Kidney (tissue), 14 donors: ENCODE results near the gene DEFB124. TPM values are rescaled to one million over a fixed set of nuclear protein-coding genes. Genes with fewer than 3 reads are reported as not detected.
"Not testable (repeated sequence)": the region's sequence is repeated elsewhere in the genome, so short reads cannot be mapped to it uniquely, and the experiment has no call there.

Source experiments
- DNase-seq, 5 donors: peaks; one replicate each; pipeline ENCODE4 v3.0.0-alpha.2; 2013 to 2020
- FAIRE-seq: peaks from 2 replicates; lab custom pipeline; 2012; peaks lifted over from hg19 to GRCh38; lab: Jason Lieb, UNC
- H3K27ac ChIP-seq, 2 donors: one replicate each; pipeline ENCODE4 v1.7.0; 2013; ENCODE audit warnings: low read depth in 2 of 2, low read length in 2 of 2, inconsistent platforms in 1 of 2
- H3K27me3 ChIP-seq: one replicate; pipeline ENCODE4 v1.7.1; 2013; ENCODE audit warnings: low read length, inconsistent platforms; ENCODE audit not compliant: control insufficient read depth, insufficient read depth
- H3K36me3 ChIP-seq, 3 donors: one replicate each; pipeline versions ENCODE4 v1.7.0 to v1.7.1; 2013; ENCODE audit warnings: low read length in 3 of 3, control low read depth in 1 of 3, inconsistent platforms in 1 of 3; ENCODE audit not compliant: insufficient read depth in 3 of 3, control insufficient read depth in 2 of 3
- H3K4me1 ChIP-seq, 3 donors: one replicate each; pipeline versions ENCODE4 v1.7.0 to v1.7.1; 2013; ENCODE audit warnings: low read length in 3 of 3, inconsistent platforms in 1 of 3, low read depth in 1 of 3; ENCODE audit not compliant: control insufficient read depth in 2 of 3, insufficient read depth in 2 of 3
- H3K4me3 ChIP-seq, 3 donors: one replicate each; pipeline versions ENCODE4 v1.7.0 to v1.8.1; 2013; ENCODE audit warnings: low read length in 3 of 3, control low read depth in 1 of 3, inconsistent platforms in 1 of 3
- H3K9ac ChIP-seq, 3 donors: one replicate each; pipeline versions ENCODE4 v1.7.0 to v1.7.1; 2013; ENCODE audit warnings: low read length in 3 of 3, control low read depth in 1 of 3, inconsistent platforms in 1 of 3
- H3K9me3 ChIP-seq, 3 donors: one replicate each; pipeline versions ENCODE4 v1.7.0 to v1.7.1; 2013; ENCODE audit warnings: low read length in 3 of 3, control low read depth in 1 of 3, inconsistent platforms in 1 of 3; ENCODE audit not compliant: control insufficient read depth in 2 of 3, insufficient read depth in 1 of 3
- CTCF ChIP-seq: IDR thresholded peaks from 3 replicates; pipeline ENCODE4 v1.5.1; 2012; ENCODE audit warnings: mild to moderate bottlenecking, moderate library complexity, borderline replicate concordance; ENCODE audit not compliant: insufficient read depth; ENCODE audit errors: extremely low read depth
- intact Hi-C: fragments of 100-400 bp; cut with DNase I; formaldehyde crosslinking; loops from one replicate; pipeline ENCODE4 v1.11.1; 2022
- polyA plus RNA-seq: library from polyadenylated mRNA; stranded (reverse); fragments of 350-450 nt; fragmentation: Illumina TruSeq; extraction: RNeasy Lipid Tissue Mini Kit (QIAGEN cat#74804); gene quantifications from one replicate; pipeline ENCODE4 v1.2.3, GENCODE V29; 2014; ENCODE audit warnings: low read depth, low replicate concordance; ENCODE audit not compliant: insufficient read depth
- total RNA-seq: library from RNA; stranded (reverse); fragmentation: NEBNext Ultra II Directional; extraction: Animal tissue kit (Norgen Biotek cat#: 25700); gene quantifications from one replicate; pipeline ENCODE4 v1.2.1, GENCODE V29; 2021
- donor health status: control.
- donor health status: control.
- donor health status: control.
- donor health status: control.
- donor health status: control.
- donor health status: DM: yes; HTN: yes; CAD: no.
- donor health status: Normal renal cell carcinoma (clear cell type).

Gene DEFB124
- total and polyA plus RNA-seq, 2 donors from 2014 or later: 2.5 TPM; not detected in 1

GRCh38 chr20:31505903-31506302 is 31.0 kb upstream of the DEFB124 start:
- H3K9ac ChIP-seq: no peak overlapping the region
- no peaks in the 10 kb centered on the region for H3K36me3 ChIP-seq
- no peak for TF ChIP-seq CTCF
- H3K27me3 ChIP-seq: no peaks in the 10 kb centered on the region
- H3K4me3 ChIP-seq: no peak overlapping the region
- intact Hi-C loops: no loop called here
- no peak for FAIRE-seq
- H3K4me1 ChIP-seq: no peaks in the 10 kb centered on the region
- no peaks in the 10 kb centered on the region for H3K9me3 ChIP-seq
- H3K27ac ChIP-seq: no peak overlapping the region
- DNase-seq: no peak

- not testable (repeated sequence) for H3K4me3 ChIP-seq, H3K27me3 ChIP-seq, FAIRE-seq, H3K9me3 ChIP-seq, H3K9ac ChIP-seq, H3K4me1 ChIP-seq, H3K36me3 ChIP-seq, H3K27ac ChIP-seq
- DNase-seq: peak; percentile 77 to 95 (median 86)
- peak; percentile 94 for TF ChIP-seq CTCF
- intact Hi-C loops: loop anchor here (5.0 kb wide), 1 partner anchor 46 kb away; no protein-coding TSS in a partner anchor
Measured at GRCh38 chr20:31502884-31503673, 28.2 kb upstream of the DEFB124 start.

- Histone ChIP-seq H3K36me3 (no peaks in the 10 kb centered on the region), H3K4me1 (peaks cover 0 to 3% (median 0%) of the 10 kb centered on the region in 3 donors), H3K9ac (no peak overlapping the region), H3K27me3 (no peaks in the 10 kb centered on the region), H3K9me3 (no peaks in the 10 kb centered on the region), H3K4me3 (no peak overlapping the region), H3K27ac (no peak overlapping the region)
- TF ChIP-seq CTCF: no peak
- no peak for DNase-seq
- FAIRE-seq: no peak
- intact Hi-C loops: loop anchor here (5.0 kb wide), 1 partner anchor 43 kb away; no protein-coding TSS in a partner anchor
Measured at GRCh38 chr20:31500527-31500926, 25.6 kb upstream of the DEFB124 start.
